HL-60 (cell line): Measurements from ENCODE around the gene CXCL8.

ENCODE experiments used
- CTCF ChIP-seq: IDR thresholded peaks from one replicate; pipeline ENCODE4 v1.5.1; 2011; ENCODE audit warnings: low read length, control low read depth, inconsistent platforms; ENCODE audit not compliant: insufficient read depth
- REST ChIP-seq: IDR thresholded peaks from 2 replicates; pipeline ENCODE4 v1.6.1; 2012; ENCODE audit warnings: low read depth; ENCODE audit not compliant: insufficient replicate concordance

GRCh38 chr4:73705056-73705432, 35.3 kb upstream of the CXCL8 start:
- TF ChIP-seq CTCF = no peak
- TF ChIP-seq REST = no peak
